B cell (primary cell): ENCODE measurements around the gene LDHD.

ENCODE experiments used
- CTCF ChIP-seq: fragments of 200-600 bp; IDR thresholded peaks from one replicate; pipeline ENCODE4 v1.8.0; 2022; ENCODE audit warnings: antibody characterized with exemption, mild to moderate bottlenecking
- EZH2 ChIP-seq: IDR thresholded peaks from 2 replicates; pipeline ENCODE4 v1.6.1; 2012; ENCODE audit warnings: borderline replicate concordance, low read depth, mild to moderate bottlenecking, moderate library complexity, low read length; ENCODE audit not compliant: insufficient read depth, poor library complexity, severe bottlenecking

- TF ChIP-seq CTCF, result no peak
- no peak for TF ChIP-seq EZH2
Observed at GRCh38 chr16:75088216-75088615, 28.4 kb downstream of the LDHD start.
